K562 (cell line): ENCODE results near the gene CLIP2. TPM values are rescaled to one million over a fixed set of nuclear protein-coding genes. Genes with fewer than 3 reads are reported as not detected.
A peak's percentile ranks its signal among the peaks of the same experiment; 100 is the strongest.

Experiments used
- ARID1B ChIP-seq: fragments of 450-650 bp; IDR thresholded peaks from 2 replicates; pipeline ENCODE4 v1.6.1; 2016; ENCODE audit warnings: antibody characterized with exemption, mild to moderate bottlenecking, inconsistent platforms
- CBX8 ChIP-seq: fragments of 200-600 bp; sonication (generic); IDR thresholded peaks from 2 replicates; pipeline ENCODE4 v1.6.1; 2012; ENCODE audit warnings: borderline replicate concordance, mixed run types, low read depth, mild to moderate bottlenecking, moderate library complexity, mixed read lengths, low read length, control low read depth, inconsistent platforms; ENCODE audit not compliant: poor library complexity, severe bottlenecking; ENCODE audit errors: extremely low read depth
- CC2D1A ChIP-seq: fragments of 450-650 bp; IDR thresholded peaks from 2 replicates; pipeline ENCODE4 v1.6.1; 2017; ENCODE audit warnings: mild to moderate bottlenecking
- EGR1 ChIP-seq: fragments of 450-650 bp; conservative IDR thresholded peaks from 2 replicates; pipeline ENCODE4 v1.6.1; 2017; ENCODE audit warnings: mild to moderate bottlenecking
- FOSL1 ChIP-seq: fragments of 200-800 bp; sonication (Bioruptor generic); conservative IDR thresholded peaks from 2 replicates; pipeline ENCODE4 v1.6.1; 2016; ENCODE audit warnings: missing genetic modification characterization, missing compliant biosample characterization
- GTF2F1 ChIP-seq: IDR thresholded peaks from 2 replicates; pipeline ENCODE4 v1.6.1; 2011; ENCODE audit warnings: low read depth, low read length, improper control_type of control experiment
- HINFP ChIP-seq: fragments of 450-650 bp; conservative IDR thresholded peaks from 2 replicates; pipeline ENCODE4 v1.6.1; 2016; ENCODE audit warnings: missing genetic modification characterization, low read depth, mild to moderate bottlenecking, control low read depth, missing compliant biosample characterization
- NELFE ChIP-seq: IDR thresholded peaks from 2 replicates; pipeline ENCODE4 v1.6.1; 2011; ENCODE audit warnings: mild to moderate bottlenecking; ENCODE audit not compliant: insufficient read depth, insufficient read length
- NFE2 ChIP-seq: IDR thresholded peaks from 2 replicates; pipeline ENCODE4 v1.6.1; 2014; ENCODE audit warnings: antibody characterized with exemption, low read depth
- NFIX ChIP-seq: fragments of 250-450 bp; sonication (Bioruptor Pico); IDR thresholded peaks from 2 replicates; pipeline ENCODE4 v1.4.0; 2020; ENCODE audit warnings: low read depth, mild to moderate bottlenecking, moderate library complexity
- NR2C2 ChIP-seq, 2 experiments: fragments of 200-800 bp in 1 of 2; sonication (Bioruptor generic) in 1 of 2; sonication (generic) in 1 of 2; formaldehyde crosslinking in 1 of 2; IDR thresholded peaks; 2 replicates each; pipeline versions ENCODE4 v1.6.1 to v1.8.0; 2016 to 2022; ENCODE audit warnings: mild to moderate bottlenecking in 1 of 2, missing compliant biosample characterization in 1 of 2, missing genetic modification characterization in 1 of 2, missing genetic modification reagents in 1 of 2
- POLR2B ChIP-seq: fragments of 450-650 bp; IDR thresholded peaks from 2 replicates; pipeline ENCODE4 v1.6.1; 2018; ENCODE audit warnings: low read depth; ENCODE audit not compliant: partially characterized antibody
- PYGO2 ChIP-seq: fragments of 450-650 bp; IDR thresholded peaks from 2 replicates; pipeline ENCODE4 v1.6.1; 2016; ENCODE audit warnings: mild to moderate bottlenecking, missing genetic modification characterization, moderate library complexity, missing compliant biosample characterization
- SFPQ ChIP-seq: fragments of 200-400 bp; formaldehyde crosslinking; IDR thresholded peaks from 2 replicates; pipeline ENCODE4 v1.6.1; 2017; ENCODE audit warnings: mild to moderate bottlenecking, low read depth, low read length, moderate library complexity
- SOX6 ChIP-seq: fragments of 450-650 bp; IDR thresholded peaks from 2 replicates; pipeline ENCODE4 v1.6.1; 2014; ENCODE audit warnings: mild to moderate bottlenecking
- TAF15 ChIP-seq: fragments of 200-400 bp; formaldehyde crosslinking; IDR thresholded peaks from 2 replicates; pipeline ENCODE4 v1.6.1; 2017; ENCODE audit warnings: mild to moderate bottlenecking, low read depth, low read length, moderate library complexity
- ZC3H4 ChIP-seq: sonication (generic); formaldehyde crosslinking; IDR thresholded peaks from 2 replicates; pipeline ENCODE4 v1.9.0; 2021; ENCODE audit warnings: missing genetic modification reagents, borderline replicate concordance
- ZFX ChIP-seq: sonication (generic); formaldehyde crosslinking; IDR thresholded peaks from 2 replicates; pipeline ENCODE4 v1.8.0; 2022; ENCODE audit warnings: mild to moderate bottlenecking, missing genetic modification reagents, moderate library complexity
- ZNF23 ChIP-seq: fragments of 250-450 bp; sonication (Bioruptor Pico); IDR thresholded peaks from 2 replicates; pipeline ENCODE4 v1.4.0; 2020; ENCODE audit warnings: mild to moderate bottlenecking
- ZNF347 ChIP-seq: fragments of 450-650 bp; formaldehyde crosslinking; IDR thresholded peaks from 2 replicates; pipeline ENCODE4 v1.4.0; 2020; ENCODE audit warnings: low read depth, mild to moderate bottlenecking, moderate library complexity
- ZNF512 ChIP-seq: IDR thresholded peaks from 2 replicates; pipeline ENCODE4 v1.6.1; 2016; ENCODE audit warnings: missing genetic modification characterization, missing compliant biosample characterization
- polyA plus RNA-seq, 8 experiments: library from polyadenylated mRNA; depleted of rRNA in 4 of 8; stranded (reverse) in 5 of 8; unstranded in 3 of 8; fragments of >200 nt; fragmentation: Nextera tagmentation in 2 of 8; fragmentation: Illumina TruSeq in 1 of 8; extraction: Ambion mirVana in 2 of 8; extraction: Trizol in 1 of 8; gene quantifications; 2 replicates each; pipeline versions ENCODE4 v1.2.1 to v1.2.3, GENCODE V29; 2011 to 2014; ENCODE audit warnings: inconsistent platforms in 1 of 8, missing spikeins in 1 of 8
- total RNA-seq, 7 experiments: library from RNA; depleted of rRNA in 6 of 7; stranded (reverse); fragments of >200 nt in 6 of 7; fragmentation: Illumina TruSeq in 2 of 7; extraction: Trizol in 2 of 7; gene quantifications; 2 replicates each; pipeline versions ENCODE4 v1.2.1 to v1.2.3, GENCODE V29; 2011 to 2021; ENCODE audit warnings: low replicate concordance in 1 of 7
- TF ChIP-seq, protein P1 (sequence below): fragments of 450-650 bp; formaldehyde crosslinking; IDR thresholded peaks from 2 replicates; pipeline ENCODE4 v1.4.0; 2020; ENCODE audit warnings: mild to moderate bottlenecking, moderate library complexity

CLIP2 gene
- total and polyA plus RNA-seq, 9 of the 15 experiments (the other 6 are each of a cell fraction or from before 2014, with no cell fraction given), result 0.07 to 5.4 (median 2.1) TPM

DNA sequence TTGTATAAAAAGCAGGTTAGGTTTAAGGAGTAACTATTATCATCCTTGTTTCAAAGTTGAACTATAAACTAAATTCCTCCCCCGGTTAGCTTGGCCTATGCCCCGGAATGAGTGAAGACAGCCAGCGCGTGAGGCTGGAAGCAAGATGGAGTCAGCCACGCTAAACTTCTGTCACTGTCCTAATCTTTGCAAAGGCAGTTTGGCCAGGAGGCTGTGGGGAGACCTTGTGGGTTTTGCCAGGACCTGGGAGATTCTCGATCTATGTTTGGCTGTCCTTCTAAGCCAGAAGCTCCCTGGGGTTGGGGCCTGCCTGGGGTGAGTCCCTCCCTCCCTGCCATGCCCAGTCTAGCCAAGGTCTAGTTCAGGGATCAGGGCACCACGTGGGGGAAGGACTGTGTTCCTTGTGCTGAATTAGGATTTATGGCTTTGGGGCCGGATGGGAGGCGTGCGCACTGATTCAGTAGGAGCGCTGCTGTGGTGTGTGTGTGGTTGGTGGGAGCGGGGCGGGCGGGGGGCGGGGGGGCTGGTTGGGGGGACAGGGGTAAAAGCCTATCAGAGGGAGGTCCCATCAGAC lies 163.6 kb downstream of the CLIP2 start (continued):
- TF ChIP-seq GTF2F1 (no peak), PYGO2 (tag) (peak; percentile 91), NFE2 (no peak), NR2C2 (CRISPR knock-in tag; IDR thresholded peaks at IDR 0.05) (no peak), NR2C2 (tag; IDR thresholded peaks at IDR 0.05) (peak; percentile 53; the same call in 1 of the 2 replicates), TAF15 (no peak), FOSL1 (tag) (no peak), HINFP (tag) (peak; percentile 59; the same call in 1 of the 2 replicates), SOX6 (no peak), CBX8 (no peak), ZNF347 (CRISPR knock-in tag) (no peak), SFPQ (no peak), ARID1B (no peak), ZC3H4 (no peak), POLR2B (no peak), NELFE (no peak), ZNF23 (CRISPR knock-in tag) (no peak), NFIX (no peak), CC2D1A (no peak), ZNF512 (no peak), ZFX (CRISPR knock-in tag) (no peak), EGR1 (no peak)
- TF ChIP-seq, protein P1, sequence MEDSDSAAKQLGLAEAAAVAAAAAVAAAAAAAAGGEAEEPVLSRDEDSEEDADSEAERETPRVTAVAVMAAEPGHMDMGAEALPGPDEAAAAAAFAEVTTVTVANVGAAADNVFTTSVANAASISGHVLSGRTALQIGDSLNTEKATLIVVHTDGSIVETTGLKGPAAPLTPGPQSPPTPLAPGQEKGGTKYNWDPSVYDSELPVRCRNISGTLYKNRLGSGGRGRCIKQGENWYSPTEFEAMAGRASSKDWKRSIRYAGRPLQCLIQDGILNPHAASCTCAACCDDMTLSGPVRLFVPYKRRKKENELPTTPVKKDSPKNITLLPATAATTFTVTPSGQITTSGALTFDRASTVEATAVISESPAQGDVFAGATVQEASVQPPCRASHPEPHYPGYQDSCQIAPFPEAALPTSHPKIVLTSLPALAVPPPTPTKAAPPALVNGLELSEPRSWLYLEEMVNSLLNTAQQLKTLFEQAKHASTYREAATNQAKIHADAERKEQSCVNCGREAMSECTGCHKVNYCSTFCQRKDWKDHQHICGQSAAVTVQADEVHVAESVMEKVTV (CRISPR knock-in tag), result no peak
